ENCODE measurements around the gene CA10. TPM values are rescaled to one million over a fixed set of nuclear protein-coding genes. Genes with fewer than 3 reads are reported as not detected.

The CA10 gene
- total RNA-seq, 2 donors from 2014 or later, result 0.22 to 0.37 TPM

DNA sequence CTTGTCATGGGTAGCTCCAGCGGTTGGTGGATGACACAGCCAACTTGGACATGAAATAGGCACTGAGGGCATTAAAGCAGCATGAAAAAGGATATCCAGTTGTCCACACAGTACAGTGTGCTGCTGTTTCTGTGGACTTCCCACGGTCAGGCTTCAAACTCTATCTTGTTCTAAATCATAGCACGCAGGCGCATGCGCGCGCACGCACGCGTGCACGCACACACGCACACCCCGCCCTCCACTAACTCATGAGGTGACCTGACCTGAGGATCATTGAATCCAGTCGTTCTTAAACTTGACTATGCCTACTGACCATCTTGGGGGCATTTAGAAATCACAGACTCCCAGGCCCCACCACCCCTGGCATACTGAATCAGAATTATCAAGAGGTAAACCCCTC is 361.4 kb downstream of the CA10 start:
- DNase-seq, result no peak
- WGBS, 2 experiments (ENCODE audit: insufficient coverage in 1 of 2, insufficient read length in 1 of 2), result 89 to 97% methylated on average over 13 to 14 of the region's 14 CpGs
- H3K4me1 ChIP-seq (ENCODE audit: control insufficient read depth, insufficient read depth, low read length), result no peaks in the 10 kb centered on the region
- TF ChIP-seq, protein P1, sequence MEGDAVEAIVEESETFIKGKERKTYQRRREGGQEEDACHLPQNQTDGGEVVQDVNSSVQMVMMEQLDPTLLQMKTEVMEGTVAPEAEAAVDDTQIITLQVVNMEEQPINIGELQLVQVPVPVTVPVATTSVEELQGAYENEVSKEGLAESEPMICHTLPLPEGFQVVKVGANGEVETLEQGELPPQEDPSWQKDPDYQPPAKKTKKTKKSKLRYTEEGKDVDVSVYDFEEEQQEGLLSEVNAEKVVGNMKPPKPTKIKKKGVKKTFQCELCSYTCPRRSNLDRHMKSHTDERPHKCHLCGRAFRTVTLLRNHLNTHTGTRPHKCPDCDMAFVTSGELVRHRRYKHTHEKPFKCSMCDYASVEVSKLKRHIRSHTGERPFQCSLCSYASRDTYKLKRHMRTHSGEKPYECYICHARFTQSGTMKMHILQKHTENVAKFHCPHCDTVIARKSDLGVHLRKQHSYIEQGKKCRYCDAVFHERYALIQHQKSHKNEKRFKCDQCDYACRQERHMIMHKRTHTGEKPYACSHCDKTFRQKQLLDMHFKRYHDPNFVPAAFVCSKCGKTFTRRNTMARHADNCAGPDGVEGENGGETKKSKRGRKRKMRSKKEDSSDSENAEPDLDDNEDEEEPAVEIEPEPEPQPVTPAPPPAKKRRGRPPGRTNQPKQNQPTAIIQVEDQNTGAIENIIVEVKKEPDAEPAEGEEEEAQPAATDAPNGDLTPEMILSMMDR (conservative IDR thresholded peaks at IDR 0.05), result no peak
- Mint-ChIP-seq H3K27me3 (ENCODE audit: insufficient read depth) (peaks cover 19% of the 10 kb centered on the region), H3K9me3 (no peaks in the 10 kb centered on the region), H3K4me1 (no peaks in the 10 kb centered on the region), H3K4me3 (no peak overlapping the region), H3K36me3 (ENCODE audit: low read depth) (no peaks in the 10 kb centered on the region), H3K27ac (no peak overlapping the region)
- H3K27me3 ChIP-seq (ENCODE audit: control insufficient read depth, insufficient read depth, low read length, poor library complexity, severe bottlenecking), result no peaks in the 10 kb centered on the region
- no peaks in the 10 kb centered on the region for H3K9me3 ChIP-seq (ENCODE audit: control insufficient read depth, low read length)
- H3K9ac ChIP-seq (ENCODE audit: extremely low read depth, low read length, poor library complexity, severe bottlenecking), result no peak overlapping the region
- H3K27ac ChIP-seq (ENCODE audit: low read depth, low read length), result no peak overlapping the region
- H3K4me3 ChIP-seq (ENCODE audit: low read length), result no peak overlapping the region
- no peaks in the 10 kb centered on the region for H3K36me3 ChIP-seq (ENCODE audit: control insufficient read depth, insufficient read depth, low read length)

DNA sequence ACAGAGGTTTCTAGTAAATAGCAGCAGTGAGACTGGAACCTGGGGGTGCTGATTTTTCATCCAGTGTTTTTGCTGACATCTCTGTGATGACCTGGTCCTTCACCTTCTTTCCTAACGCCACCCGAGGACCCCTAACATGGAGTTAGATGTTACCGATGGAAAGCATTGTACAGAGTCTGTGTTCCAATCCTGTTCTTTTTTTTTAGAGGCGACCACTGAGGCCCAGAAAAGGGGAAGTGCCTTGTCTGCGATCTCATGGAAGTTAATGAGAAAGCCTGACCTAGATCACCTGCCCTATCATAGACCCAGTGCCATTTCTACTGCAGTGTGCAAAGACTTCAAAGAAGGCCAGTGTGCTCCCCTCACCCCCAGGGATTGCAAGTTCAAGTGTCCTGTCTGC is 362.5 kb downstream of the CA10 start:
- Histone ChIP-seq H3K4me3 (ENCODE audit: low read length) (no peak overlapping the region), H3K27me3 (ENCODE audit: control insufficient read depth, insufficient read depth, low read length, poor library complexity, severe bottlenecking) (no peaks in the 10 kb centered on the region), H3K9me3 (ENCODE audit: control insufficient read depth, low read length) (no peaks in the 10 kb centered on the region), H3K27ac (ENCODE audit: low read depth, low read length) (no peak overlapping the region), H3K36me3 (ENCODE audit: control insufficient read depth, insufficient read depth, low read length) (no peaks in the 10 kb centered on the region), H3K9ac (ENCODE audit: extremely low read depth, low read length, poor library complexity, severe bottlenecking) (no peak overlapping the region), H3K4me1 (ENCODE audit: control insufficient read depth, insufficient read depth, low read length) (no peaks in the 10 kb centered on the region)
- Mint-ChIP-seq H3K36me3 (ENCODE audit: low read depth) (no peaks in the 10 kb centered on the region), H3K4me3 (no peak overlapping the region), H3K27me3 (ENCODE audit: insufficient read depth) (peaks cover 8% of the 10 kb centered on the region), H3K9me3 (no peaks in the 10 kb centered on the region), H3K27ac (no peak overlapping the region), H3K4me1 (no peaks in the 10 kb centered on the region)
- 90 to 93% methylated on average over 3 to 5 of the region's 5 CpGs for WGBS, 2 experiments (ENCODE audit: insufficient coverage in 1 of 2, insufficient read length in 1 of 2)
- TF ChIP-seq, protein P1 (conservative IDR thresholded peaks at IDR 0.05), result no peak
- no peak for DNase-seq

DNA sequence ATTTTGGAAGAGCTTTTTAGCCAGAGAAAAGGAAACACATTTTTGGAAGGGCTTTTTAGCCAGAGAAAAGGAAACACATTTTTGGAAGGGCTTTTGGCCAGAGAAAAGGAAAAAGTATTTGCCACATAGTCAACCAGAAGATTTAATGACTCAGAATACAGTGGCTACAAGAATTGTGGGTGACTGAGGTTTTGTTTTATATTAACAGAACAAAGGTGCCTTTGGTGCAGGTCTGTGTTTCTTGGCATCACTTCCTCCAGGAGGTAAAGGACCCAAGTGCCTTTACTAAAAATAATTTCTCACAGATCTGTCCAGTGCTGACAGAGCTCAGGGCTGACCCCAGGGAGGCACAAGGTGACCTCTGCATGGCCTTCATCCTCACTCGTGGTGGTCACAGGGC is 363.1 kb downstream of the CA10 start:
- Histone ChIP-seq H3K36me3 (ENCODE audit: control insufficient read depth, insufficient read depth, low read length) (no peaks in the 10 kb centered on the region), H3K9ac (ENCODE audit: extremely low read depth, low read length, poor library complexity, severe bottlenecking) (no peak overlapping the region), H3K4me1 (ENCODE audit: control insufficient read depth, insufficient read depth, low read length) (no peaks in the 10 kb centered on the region), H3K4me3 (ENCODE audit: low read length) (no peak overlapping the region), H3K27ac (ENCODE audit: low read depth, low read length) (no peak overlapping the region), H3K9me3 (ENCODE audit: control insufficient read depth, low read length) (no peaks in the 10 kb centered on the region), H3K27me3 (ENCODE audit: control insufficient read depth, insufficient read depth, low read length, poor library complexity, severe bottlenecking) (no peaks in the 10 kb centered on the region)
- Mint-ChIP-seq H3K4me1 (no peaks in the 10 kb centered on the region), H3K27me3 (ENCODE audit: insufficient read depth) (peaks cover 3% of the 10 kb centered on the region), H3K9me3 (no peaks in the 10 kb centered on the region), H3K27ac (no peak overlapping the region), H3K36me3 (ENCODE audit: low read depth) (no peaks in the 10 kb centered on the region), H3K4me3 (no peak overlapping the region)
- TF ChIP-seq, protein P1 (conservative IDR thresholded peaks at IDR 0.05), result no peak
- no peak for DNase-seq
- WGBS, 2 experiments (ENCODE audit: insufficient coverage in 1 of 2, insufficient read length in 1 of 2), result 60% methylated on average over 1 of the region's 1 CpG; no CpG with 5 or more reads in 1 of the 2 experiments
